Measurements from ENCODE around the gene GIT2. TPM values are rescaled to one million over a fixed set of nuclear protein-coding genes. Genes with fewer than 3 reads are reported as not detected.

GIT2 gene
- total and polyA plus RNA-seq, 12 donors: 24.3 to 80.9 (median 56.0) TPM

GRCh38 chr12:109923481-109924245 lies 72.5 kb downstream of the GIT2 start:
- H3K9me3 ChIP-seq (replicated peaks in 1 of 3): no peaks in the 10 kb centered on the region
- no peaks in the 10 kb centered on the region for H3K4me1 ChIP-seq (replicated peaks in 1 of 2)
- H3K27ac ChIP-seq: no peak overlapping the region
- WGBS, 4 donors: 74 to 82% (median 77%) methylated on average over 17 of the region's 17 CpGs
- no peak overlapping the region for H3K4me3 ChIP-seq
- TF ChIP-seq POLR2A (IDR thresholded peaks at IDR 0.05) (no peak), CTCF (IDR thresholded peaks at IDR 0.05) (no peak)
- intact Hi-C loops (cut with DNase I): no loop called here
- no peaks in the 10 kb centered on the region for H3K27me3 ChIP-seq
- peaks cover 0 to 18% of the 10 kb centered on the region in 2 donors for H3K36me3 ChIP-seq (replicated peaks in 1 of 2)
- no peak for DNase-seq

GRCh38 chr12:109923038-109923437 lies 73.1 kb downstream of the GIT2 start:
- Histone ChIP-seq H3K27ac (no peak overlapping the region), H3K9me3 (replicated peaks in 1 of 3) (no peaks in the 10 kb centered on the region), H3K4me3 (no peak overlapping the region), H3K4me1 (replicated peaks in 1 of 2) (no peaks in the 10 kb centered on the region), H3K27me3 (no peaks in the 10 kb centered on the region), H3K36me3 (replicated peaks in 1 of 2) (peaks cover 0 to 11% of the 10 kb centered on the region in 2 donors)
- WGBS, 4 donors: 88 to 94% (median 89%) methylated on average over 3 to 5 of the region's 5 CpGs
- DNase-seq: no peak
- TF ChIP-seq POLR2A (IDR thresholded peaks at IDR 0.05): no peak
- TF ChIP-seq CTCF (IDR thresholded peaks at IDR 0.05): no peak
- intact Hi-C loops (cut with DNase I): no loop called here

GRCh38 chr12:109921982-109922381 lies 74.2 kb downstream of the GIT2 start:
- no peaks in the 10 kb centered on the region for H3K4me1 ChIP-seq (replicated peaks in 1 of 2)
- TF ChIP-seq CTCF (IDR thresholded peaks at IDR 0.05) (no peak), POLR2A (IDR thresholded peaks at IDR 0.05) (no peak)
- H3K4me3 ChIP-seq: no peak overlapping the region
- 84 to 87% (median 86%) methylated on average over 3 to 4 of the region's 4 CpGs for WGBS, 4 donors
- H3K27me3 ChIP-seq: no peaks in the 10 kb centered on the region
- no peak overlapping the region for H3K27ac ChIP-seq
- no peaks in the 10 kb centered on the region for H3K9me3 ChIP-seq (replicated peaks in 1 of 3)
- DNase-seq: no peak
- H3K36me3 ChIP-seq (replicated peaks in 1 of 2): peaks cover 0 to 20% of the 10 kb centered on the region in 2 donors
- intact Hi-C loops (cut with DNase I): no loop called here

GRCh38 chr12:109920261-109920780 lies 75.8 kb downstream of the GIT2 start:
- WGBS, 4 donors: 91 to 93% (median 93%) methylated on average over 11 of the region's 11 CpGs
- Histone ChIP-seq H3K9me3 (replicated peaks in 1 of 3) (no peaks in the 10 kb centered on the region), H3K27me3 (no peaks in the 10 kb centered on the region), H3K4me1 (replicated peaks in 1 of 2) (no peaks in the 10 kb centered on the region), H3K36me3 (replicated peaks in 1 of 2) (peaks cover 0 to 35% of the 10 kb centered on the region in 2 donors), H3K27ac (no peak overlapping the region), H3K4me3 (no peak overlapping the region)
- DNase-seq: no peak
- no peak for TF ChIP-seq CTCF (IDR thresholded peaks at IDR 0.05)
- TF ChIP-seq POLR2A (IDR thresholded peaks at IDR 0.05): no peak
- intact Hi-C loops (cut with DNase I): no loop called here

Data from adrenal gland (tissue), 12 donors.